ENCODE data around the gene CFAP73. TPM values are rescaled to one million over a fixed set of nuclear protein-coding genes. Genes with fewer than 3 reads are reported as not detected.

Gene CFAP73
- total and polyA plus RNA-seq, 2 of the 8 experiments (the other 6 are each of a cell fraction or from before 2014, with no cell fraction given): 0.45 to 0.56 TPM

DNA sequence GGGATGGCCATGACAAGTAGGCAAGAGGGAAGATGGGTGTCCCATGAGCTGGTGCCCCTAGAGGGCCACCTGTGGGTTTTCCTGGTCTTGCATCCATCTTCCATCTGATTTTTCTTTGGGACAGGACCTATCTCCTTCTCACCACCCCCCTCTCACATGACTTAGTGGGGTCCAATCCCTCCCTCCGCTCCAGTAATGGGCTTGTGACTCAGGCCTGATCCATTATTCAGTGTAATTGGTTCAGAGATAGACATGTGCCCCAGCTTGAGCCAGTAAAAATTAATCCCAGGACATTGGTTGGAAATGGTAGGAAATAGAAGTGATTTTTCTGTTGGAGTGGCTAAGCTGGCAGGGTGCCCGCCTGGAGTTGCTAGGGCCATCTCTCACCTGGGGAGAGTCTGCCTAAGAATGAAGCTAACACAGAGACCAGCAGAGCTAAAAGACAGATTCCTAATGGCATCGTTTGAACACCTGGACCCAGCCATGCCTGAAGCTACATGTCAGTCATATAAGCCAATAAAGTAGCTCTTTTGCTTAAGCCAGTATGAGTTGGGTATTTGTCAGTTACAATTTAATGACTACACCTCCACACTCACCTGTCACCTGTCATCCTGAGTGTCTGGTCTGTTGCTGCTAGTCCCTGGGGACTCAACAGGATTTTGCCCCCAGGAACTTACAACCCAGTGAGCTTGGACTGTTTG is 28.7 kb upstream of the CFAP73 start:
- FAIRE-seq (no peak), DNase-seq (ENCODE audit: low read depth in 1 of 2, low spot score in 2 of 2) (no peak)
- Histone ChIP-seq H3K4me1 (replicated peaks in 1 of 4; ENCODE audit: control insufficient read depth in 3 of 4, insufficient read depth in 4 of 4, low read length in 3 of 4) (no peaks in the 10 kb centered on the region), H3K27me3 (replicated peaks in 1 of 4; ENCODE audit: control insufficient read depth in 3 of 4, extremely low read depth in 1 of 4, insufficient read depth in 3 of 4, low read length in 3 of 4) (peaks cover 0 to 2% (median 0%) of the 10 kb centered on the region in 4 experiments; a peak in 1 of 7 replicates), H2AFZ (ENCODE audit: low read length) (no peak overlapping the region), H3K4me3 (ENCODE audit: extremely low read depth in 1 of 4, insufficient read depth in 2 of 4, low read depth in 3 of 4, low read length in 4 of 4) (no peak overlapping the region), H3K27ac (ENCODE audit: low read depth, low read length) (no peak overlapping the region), H3K18ac (ENCODE audit: extremely low read depth, low read length) (no peak overlapping the region), H2BK12ac (ENCODE audit: low read depth, low read length) (no peak overlapping the region), H4K91ac (replicated peaks; ENCODE audit: insufficient read length, low read length) (no peak overlapping the region), H2BK15ac (ENCODE audit: low read length) (no peak overlapping the region), H3K79me1 (ENCODE audit: low read depth, low read length) (no peaks in the 10 kb centered on the region; the same call in 1 of the 2 replicates), H3K56ac (replicated peaks; ENCODE audit: insufficient read length, low read depth, low read length) (no peak overlapping the region), H3K4ac (replicated peaks; ENCODE audit: insufficient read length, low read depth, low read length) (no peak overlapping the region), H3K23me2 (ENCODE audit: low read depth, low read length) (no peaks in the 10 kb centered on the region), H2BK20ac (ENCODE audit: low read length) (no peak overlapping the region), H3K14ac (ENCODE audit: insufficient read length) (no peak overlapping the region), H4K5ac (ENCODE audit: insufficient read length, low read depth, low read length) (no peak overlapping the region), H3K23ac (ENCODE audit: insufficient read length) (no peak overlapping the region), H2BK120ac (replicated peaks; ENCODE audit: low read depth, low read length) (no peak overlapping the region), H4K8ac (ENCODE audit: extremely low read depth, insufficient read depth, low read length) (no peak overlapping the region), H3K79me2 (ENCODE audit: control insufficient read depth in 1 of 2, insufficient read depth in 2 of 2, low read length in 2 of 2) (no peaks in the 10 kb centered on the region), H2BK5ac (ENCODE audit: low read depth, low read length) (no peak overlapping the region), H3K4me2 (ENCODE audit: insufficient read depth in 1 of 2, low read depth in 2 of 2, low read length in 2 of 2) (no peak overlapping the region), H4K20me1 (replicated peaks in 1 of 2; ENCODE audit: control insufficient read depth in 1 of 2, insufficient read depth in 2 of 2, low read length in 2 of 2) (no peaks in the 10 kb centered on the region), H3K36me3 (ENCODE audit: control insufficient read depth in 2 of 4, insufficient read depth in 4 of 4, low read length in 3 of 4) (no peaks in the 10 kb centered on the region), H2AK5ac (ENCODE audit: low read depth, low read length) (no peak overlapping the region), H3K9ac (replicated peaks in 1 of 4; ENCODE audit: extremely low read depth in 1 of 4, low read depth in 3 of 4, low read length in 3 of 4) (no peak overlapping the region), H3K9me3 (ENCODE audit: insufficient read depth in 2 of 2, low read depth in 1 of 2, low read length in 1 of 2) (no peaks in the 10 kb centered on the region)
- POLR2A ChIA-PET (ENCODE audit: partially characterized antibody): interaction anchor here (0.7 to 3.1 kb wide), 7 partner anchors 9 to 65 kb away, joined by 3 to 14 read pairs (median 4); partner anchors contain the start of genes DDX54 and RITA1
- CTCF ChIA-PET (ENCODE audit: partially characterized antibody): interaction anchor here (1.0 to 4.0 kb wide), 17 partner anchors 9 to 128 kb away, joined by 3 to 36 read pairs (median 4); partner anchors contain the start of gene RASAL1
- WGBS, 2 experiments (ENCODE audit: extremely low coverage in 1 of 2, insufficient coverage in 1 of 2, insufficient read length in 1 of 2, insufficient replicate concordance in 2 of 2, low coverage in 1 of 2, low lambda C conversion rate in 2 of 2, missing lambda C conversion rate in 1 of 2): 82% methylated on average over 3 of the region's 3 CpGs; no CpG with 5 or more reads in 1 of the 2 experiments
- TF ChIP-seq FOSL1 (IDR thresholded peaks at IDR 0.05; ENCODE audit: insufficient read depth, low read depth, low read length) (no peak), BCL11A (IDR thresholded peaks at IDR 0.05; ENCODE audit: low read depth in 2 of 2, low read length in 2 of 2) (no peak), YY1 (IDR thresholded peaks at IDR 0.05; ENCODE audit: low read depth, low read length) (no peak), CREB1 (IDR thresholded peaks at IDR 0.05) (no peak)

Data from H1 (cell line).